GM21529 (cell line): ENCODE data around the gene VPS4B.
A peak's percentile ranks its signal among the peaks of the same experiment; 100 is the strongest.
"Not testable (repeated sequence)": the region's sequence is repeated elsewhere in the genome, so short reads cannot be mapped to it uniquely, and the experiment has no call there.

Source experiments
- ATAC-seq: cut with Tn5 transposase; IDR thresholded peaks from one replicate; pipeline ENCODE4 v1.9.1; 2021; ENCODE audit not compliant: unreplicated experiment

VPS4B gene

GRCh38 chr18:63422087-63422863 lies at the start of gene VPS4B:
Gene VPS4B, minus strand, starts transcription at chr18:63422476. Its CDS starts 217 bp downstream, at chr18:63422259.
- ATAC-seq, result peak; percentile 95

- ATAC-seq, result no peak
These were observed 48.5 kb upstream of the VPS4B start for GRCh38 chr18:63470751-63471150.

GRCh38 chr18:63468575-63468974 lies 46.3 kb upstream of the VPS4B start:
- ATAC-seq, result no peak

GRCh38 chr18:63467699-63468098 lies 45.4 kb upstream of the VPS4B start:
- no peak for ATAC-seq

GRCh38 chr18:63465059-63465458 lies 42.8 kb upstream of the VPS4B start:
- ATAC-seq, result no peak

GRCh38 chr18:63464434-63464833 lies 42.2 kb upstream of the VPS4B start:
- ATAC-seq, result no peak

- ATAC-seq, result no peak
These were observed 38.1 kb upstream of the VPS4B start for GRCh38 chr18:63460414-63460813.

GRCh38 chr18:63457977-63458376 lies 35.7 kb upstream of the VPS4B start:
- no peak for ATAC-seq

- ATAC-seq, result no peak
These were observed 32.2 kb upstream of the VPS4B start for GRCh38 chr18:63454497-63454896.

- ATAC-seq, result not testable (repeated sequence)
These were observed 30.5 kb upstream of the VPS4B start for GRCh38 chr18:63452751-63453150.

- no peak for ATAC-seq
These were observed 29.8 kb upstream of the VPS4B start for GRCh38 chr18:63451799-63452660.

GRCh38 chr18:63449426-63449825 lies 27.1 kb upstream of the VPS4B start:
- no peak for ATAC-seq

- no peak for ATAC-seq
These were observed 24.8 kb upstream of the VPS4B start for GRCh38 chr18:63447066-63447465.

GRCh38 chr18:63446266-63446665 lies 24.0 kb upstream of the VPS4B start:
- no peak for ATAC-seq

- no peak for ATAC-seq
These were observed 22.8 kb upstream of the VPS4B start for GRCh38 chr18:63445037-63445436.

GRCh38 chr18:63444580-63444979 lies 22.3 kb upstream of the VPS4B start:
- ATAC-seq, result no peak

- no peak for ATAC-seq
These were observed 21.6 kb upstream of the VPS4B start for GRCh38 chr18:63443829-63444228.

- peak; percentile 64 for ATAC-seq
These were observed 18.6 kb upstream of the VPS4B start for GRCh38 chr18:63440881-63441280.

GRCh38 chr18:63440219-63440618 lies 17.9 kb upstream of the VPS4B start:
- ATAC-seq, result no peak

GRCh38 chr18:63439334-63439733 lies 17.1 kb upstream of the VPS4B start:
- ATAC-seq, result peak; percentile 63

- ATAC-seq, result no peak
These were observed 15.9 kb upstream of the VPS4B start for GRCh38 chr18:63438181-63438580.

GRCh38 chr18:63433334-63433866 lies 11.1 kb upstream of the VPS4B start:
- ATAC-seq, result no peak
